NCI-H774 (cell line): ENCODE results near the gene HIVEP3.

Source experiments
- DNase-seq: peaks from one replicate; lab custom pipeline; 2025; lab: John Stamatoyannopoulos, UW

The HIVEP3 gene

DNA sequence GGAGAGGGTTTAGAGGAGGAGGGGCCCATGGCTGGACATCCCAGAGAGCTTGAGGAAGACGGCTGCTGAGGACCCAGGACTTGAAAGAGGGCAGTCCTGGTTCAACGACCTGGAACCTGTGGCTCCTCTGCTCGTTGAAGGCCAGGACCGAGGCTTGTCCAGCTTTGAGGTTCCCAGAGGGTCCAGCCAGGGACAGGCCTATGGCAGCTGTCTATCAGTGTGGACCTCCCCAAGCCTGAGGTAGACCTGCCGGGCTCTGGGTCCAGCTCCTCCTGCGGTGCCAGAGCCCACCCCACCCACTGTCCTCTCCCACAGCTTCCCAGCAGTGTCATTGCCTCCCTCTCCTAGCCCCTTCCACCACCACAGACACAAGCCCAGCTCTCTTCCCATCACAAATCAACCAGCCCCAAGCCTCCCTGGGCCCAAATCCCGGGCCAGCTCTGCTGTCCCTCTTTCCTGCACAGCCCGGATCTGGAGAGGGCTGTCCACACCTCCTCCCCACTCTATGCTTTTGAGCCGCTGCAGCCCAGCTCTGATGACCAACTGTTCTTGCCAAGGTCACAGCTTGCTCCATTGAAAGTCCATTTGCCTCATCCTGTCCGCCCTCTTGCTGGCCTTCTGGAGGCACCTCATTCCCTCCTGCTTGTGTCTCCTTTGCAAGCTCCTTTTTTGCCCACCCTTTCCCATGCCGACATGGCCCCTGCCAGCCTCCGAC is 385.5 kb downstream of the HIVEP3 start:
- no peak for DNase-seq

DNA sequence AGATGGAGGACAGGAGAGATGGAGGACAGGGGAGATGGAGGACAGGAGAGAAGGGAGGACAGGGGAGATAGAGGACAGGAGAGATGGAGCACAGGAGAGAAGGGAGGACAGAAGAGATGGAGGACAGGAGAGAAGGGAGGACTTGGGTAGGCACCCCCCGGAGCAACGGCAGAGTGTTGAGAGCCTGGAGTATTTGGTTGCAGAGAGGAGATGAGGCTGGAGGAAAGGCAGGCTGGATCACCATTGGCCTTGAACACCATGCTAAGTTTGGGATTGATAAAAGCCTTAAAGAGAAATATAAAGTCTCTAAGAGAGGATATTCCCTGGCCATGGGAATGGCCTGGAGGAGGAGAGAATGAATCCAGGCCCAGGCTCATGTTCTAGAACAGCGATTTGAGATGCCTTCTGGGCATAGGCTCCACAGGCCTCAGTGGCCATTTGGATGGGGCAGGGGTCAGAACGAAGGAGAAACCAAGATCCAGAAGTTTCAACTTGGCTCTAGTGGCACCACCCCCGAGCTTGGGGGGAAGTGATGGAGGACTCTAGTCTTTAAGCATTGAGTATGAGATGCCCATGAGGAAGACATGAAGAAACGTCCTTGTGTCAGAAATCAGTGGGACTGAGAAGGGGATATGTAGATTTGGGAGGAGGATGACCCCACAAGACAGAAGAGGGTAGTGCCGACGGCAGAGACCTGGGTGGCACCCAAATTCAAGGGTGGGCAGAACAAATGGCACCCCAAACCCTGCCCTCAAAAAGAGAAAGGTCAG is 386.3 kb downstream of the HIVEP3 start:
- no peak for DNase-seq

DNA sequence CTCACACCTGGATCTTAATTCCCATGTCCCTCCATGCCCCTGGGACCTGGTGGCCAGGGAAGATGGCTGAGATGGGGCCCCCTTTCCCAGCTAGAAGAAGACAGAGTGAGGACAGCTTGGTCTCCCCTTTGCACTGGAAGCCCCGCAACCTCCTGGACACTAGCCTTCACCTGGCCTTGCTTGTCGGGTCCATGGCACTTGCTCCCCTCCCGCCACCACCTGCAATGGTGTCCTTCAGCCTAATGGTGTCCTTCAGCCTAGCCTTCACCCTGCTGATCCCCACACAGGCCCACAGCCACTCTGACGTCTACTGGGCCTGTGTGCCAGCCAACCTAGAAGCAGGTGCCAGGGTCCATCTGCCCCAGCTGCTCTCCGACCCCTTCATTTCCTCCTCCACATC is 388.3 kb downstream of the HIVEP3 start:
- DNase-seq: no peak

DNA sequence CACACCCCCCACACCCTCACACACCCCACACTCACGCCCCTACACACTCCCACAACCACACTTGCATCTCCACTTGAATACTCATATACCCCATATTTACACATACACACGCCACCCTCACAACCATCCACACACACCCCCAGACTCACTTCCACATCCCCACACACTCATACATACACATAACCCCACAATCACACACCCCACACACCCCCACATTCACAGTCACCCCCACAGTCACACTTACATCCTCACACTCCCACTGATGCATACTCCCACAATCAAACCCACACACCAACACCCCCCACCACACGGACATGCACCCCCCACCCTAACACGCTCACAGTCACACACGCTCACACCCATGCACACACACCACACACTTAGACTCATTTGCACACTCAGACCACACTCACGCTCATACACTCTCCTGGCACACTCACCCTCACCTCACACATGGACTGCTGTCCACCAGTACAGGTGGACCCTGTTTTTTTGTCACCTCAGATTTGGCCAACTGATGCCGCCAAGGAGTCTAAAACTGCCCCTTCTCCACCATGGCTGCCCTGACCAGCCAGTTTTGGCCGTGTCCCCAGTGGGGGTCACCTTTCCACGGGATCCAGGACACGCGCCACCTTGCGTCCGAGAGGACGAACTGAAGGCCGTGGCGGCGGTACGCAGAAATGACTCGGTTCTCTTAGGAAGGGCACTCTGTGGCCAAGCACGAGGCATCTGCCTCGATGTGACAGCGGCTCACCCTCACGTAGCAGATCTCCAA is 388.9 kb downstream of the HIVEP3 start:
- DNase-seq: no peak

DNA sequence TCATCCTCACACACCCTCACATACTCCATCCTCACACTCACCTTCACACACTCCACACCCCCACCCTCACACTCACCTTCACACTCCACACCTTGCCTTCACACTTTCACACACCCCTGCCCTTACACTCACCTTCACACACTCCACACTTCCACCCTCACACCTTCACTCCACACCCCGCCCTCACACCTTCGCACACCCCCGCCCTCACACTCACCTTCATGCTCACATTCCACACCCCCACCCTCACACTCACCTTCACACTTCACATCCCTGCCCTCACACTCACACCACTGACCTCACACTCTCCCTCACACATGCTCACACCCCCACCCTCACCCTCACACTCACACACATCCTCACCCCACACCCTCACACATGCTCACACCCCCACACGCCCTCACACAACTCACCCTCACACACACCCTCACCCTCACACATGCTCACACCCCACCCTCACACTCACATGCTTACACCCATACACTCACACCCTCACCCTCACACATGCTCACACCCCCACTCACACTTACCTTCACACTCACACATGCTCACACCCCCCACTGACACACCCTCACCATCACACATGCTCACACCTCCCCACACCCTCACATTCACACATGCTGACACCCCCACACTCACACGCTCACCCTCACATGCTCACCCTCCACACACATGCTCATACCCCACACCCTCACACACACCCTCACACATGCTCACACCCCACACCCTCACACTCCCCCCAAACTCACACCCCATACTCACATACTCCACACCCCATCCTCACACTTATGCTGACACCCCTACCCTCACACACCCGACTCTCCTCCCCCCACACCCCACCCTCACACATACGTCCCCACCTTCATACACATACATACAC is 389.8 kb downstream of the HIVEP3 start:
- DNase-seq: no peak

DNA sequence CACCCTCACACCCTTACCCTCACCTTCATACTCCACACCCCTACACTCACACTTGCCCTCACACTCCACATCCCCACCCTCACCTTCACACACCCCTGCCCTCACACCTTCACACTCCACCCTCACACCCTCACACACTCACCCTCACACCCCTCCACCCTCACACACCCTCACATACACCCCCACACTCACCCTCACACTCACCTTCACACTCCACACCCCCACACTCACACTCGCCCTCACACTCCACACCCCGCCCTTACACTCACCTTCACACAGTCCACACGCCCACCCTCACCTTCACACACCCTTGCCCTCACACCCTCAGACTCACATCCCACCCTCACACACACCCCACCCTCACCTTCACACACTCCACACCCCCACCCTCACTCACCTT is 390.6 kb downstream of the HIVEP3 start:
- no peak for DNase-seq

DNA sequence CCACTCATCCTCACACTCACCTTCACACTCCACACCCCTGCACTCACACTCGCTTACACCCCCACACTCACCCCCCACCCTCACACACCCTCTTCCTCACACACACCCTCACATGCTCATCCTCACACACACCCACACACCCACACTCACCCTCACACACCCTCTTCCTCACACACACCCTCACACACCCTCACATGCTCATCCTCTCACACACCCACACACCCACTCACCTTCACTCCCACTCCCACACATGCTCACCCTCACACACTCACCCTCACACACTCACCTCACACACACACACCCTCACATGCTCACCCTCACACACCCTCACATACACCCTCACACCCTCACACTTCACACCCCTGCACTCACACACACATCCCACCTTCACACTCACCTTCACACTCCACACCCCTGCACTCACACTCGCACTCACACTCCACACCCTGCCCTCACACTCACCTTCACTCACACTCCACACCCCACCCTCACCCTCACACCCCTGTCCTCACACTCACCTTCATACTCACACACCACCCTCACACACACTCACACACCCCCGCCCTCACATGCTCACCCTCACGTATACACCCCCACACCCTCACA is 391.7 kb downstream of the HIVEP3 start:
- DNase-seq: no peak

DNA sequence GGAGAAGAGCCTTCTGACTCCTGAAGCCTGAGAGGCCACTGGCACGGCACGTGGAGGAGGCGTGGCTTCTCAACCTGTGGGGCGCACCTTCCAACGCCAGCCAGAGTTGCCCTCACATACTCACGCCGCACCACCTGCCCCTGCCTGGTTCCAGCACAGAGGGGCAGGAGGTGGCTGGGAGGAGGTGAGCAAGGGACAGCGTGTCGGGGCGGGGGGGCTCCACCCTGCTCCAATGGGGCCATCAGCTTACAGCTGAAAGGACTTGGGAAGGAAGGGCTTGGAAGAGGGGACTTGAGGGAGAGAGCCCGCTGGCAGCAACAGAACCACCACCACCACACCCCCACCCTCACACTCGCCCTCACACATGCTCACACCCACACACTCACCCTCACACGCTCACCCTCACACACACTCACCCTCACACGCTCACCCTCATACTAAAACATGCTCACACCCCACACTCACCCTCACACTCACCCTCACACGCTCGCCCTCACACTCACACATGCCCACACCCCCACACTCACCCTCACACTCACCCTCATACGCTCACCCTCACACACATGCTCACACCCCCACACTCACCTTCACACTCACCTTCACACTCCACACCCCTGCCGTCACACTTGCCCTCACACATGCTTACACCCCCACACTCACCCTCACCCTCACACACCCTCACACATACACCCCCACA is 392.7 kb downstream of the HIVEP3 start:
- DNase-seq: no peak

DNA sequence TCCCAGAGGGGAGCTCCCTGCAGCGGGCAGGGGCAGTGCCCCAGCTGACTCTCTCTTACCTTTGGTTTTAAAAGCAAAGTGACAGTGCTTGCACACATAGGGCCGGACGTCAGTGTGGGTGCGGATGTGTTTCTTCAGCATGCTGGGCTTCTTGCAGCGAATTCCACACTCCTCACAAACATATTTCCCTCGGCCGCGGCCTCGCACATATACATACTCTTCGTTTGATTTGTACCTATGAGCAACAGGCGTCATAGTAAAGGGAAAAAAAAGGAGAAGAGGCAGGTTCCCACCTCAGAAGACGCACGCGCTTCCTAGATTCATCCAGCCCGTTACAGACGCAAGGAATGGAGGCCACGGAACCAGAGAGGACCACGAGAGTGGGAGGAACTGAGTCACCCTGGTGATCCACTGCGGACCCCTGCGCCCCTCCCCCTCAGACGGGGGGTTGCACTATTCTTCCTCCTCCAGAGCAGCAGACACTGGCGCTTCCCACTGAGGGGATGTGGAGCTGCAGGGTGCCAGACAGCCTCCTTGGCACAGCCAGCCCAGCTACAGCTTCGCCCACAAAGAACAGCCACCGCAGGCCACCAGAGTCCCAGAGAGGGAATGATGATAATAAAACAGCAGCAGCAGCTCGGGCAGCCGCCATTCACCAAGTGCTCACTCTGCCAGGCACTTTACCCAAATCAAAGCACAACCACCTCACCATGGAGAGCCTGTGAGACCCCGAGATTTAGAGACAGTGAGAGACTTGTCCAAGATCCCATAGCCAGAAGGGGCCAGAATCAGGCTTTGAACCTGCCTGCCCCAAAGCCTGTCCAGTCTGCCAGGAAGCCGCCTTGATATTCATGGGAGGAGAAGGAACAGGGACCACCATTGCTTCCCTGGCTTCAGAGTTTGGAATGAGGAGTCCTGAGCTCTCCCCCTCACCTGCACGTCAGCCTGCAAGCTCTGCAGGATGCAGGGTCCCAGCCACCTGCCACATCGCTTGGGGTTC is 393.7 kb downstream of the HIVEP3 start:
- DNase-seq: no peak

DNA sequence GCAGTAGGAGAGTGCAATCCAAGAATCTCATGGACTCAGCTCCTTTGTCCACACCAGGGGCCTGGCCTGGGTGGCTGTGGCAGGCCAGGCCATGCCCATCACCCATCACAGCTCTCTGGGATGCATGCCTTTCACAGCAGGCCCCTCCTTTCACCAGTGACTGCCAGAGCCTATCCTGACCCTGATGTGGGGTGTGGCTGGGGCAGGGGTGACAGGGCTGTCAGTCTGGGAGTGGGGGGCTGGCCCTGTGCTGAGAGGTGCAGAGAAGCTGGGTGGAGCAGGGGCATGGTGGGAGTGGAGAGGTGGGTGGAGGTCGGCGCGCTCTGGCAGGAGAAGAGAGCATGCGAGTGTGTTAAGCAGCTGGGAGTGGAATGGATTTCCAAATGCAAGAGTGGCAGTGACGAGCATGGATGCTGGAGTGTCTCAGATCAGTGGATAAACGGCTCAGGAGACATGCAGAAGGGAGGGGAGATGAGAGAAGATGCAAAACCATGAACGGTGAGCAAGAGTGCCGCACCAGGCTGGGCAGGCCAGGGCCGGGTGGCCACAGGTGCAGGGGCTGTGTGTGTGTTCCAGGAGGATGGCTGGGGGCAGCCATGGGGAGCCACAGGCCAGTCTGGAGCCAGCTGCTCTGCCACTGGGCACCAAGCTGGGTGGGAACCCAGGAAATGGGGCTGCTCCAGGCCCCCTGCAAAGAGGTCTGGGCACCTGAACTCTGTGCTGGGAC is 394.6 kb downstream of the HIVEP3 start:
- no peak for DNase-seq

DNA sequence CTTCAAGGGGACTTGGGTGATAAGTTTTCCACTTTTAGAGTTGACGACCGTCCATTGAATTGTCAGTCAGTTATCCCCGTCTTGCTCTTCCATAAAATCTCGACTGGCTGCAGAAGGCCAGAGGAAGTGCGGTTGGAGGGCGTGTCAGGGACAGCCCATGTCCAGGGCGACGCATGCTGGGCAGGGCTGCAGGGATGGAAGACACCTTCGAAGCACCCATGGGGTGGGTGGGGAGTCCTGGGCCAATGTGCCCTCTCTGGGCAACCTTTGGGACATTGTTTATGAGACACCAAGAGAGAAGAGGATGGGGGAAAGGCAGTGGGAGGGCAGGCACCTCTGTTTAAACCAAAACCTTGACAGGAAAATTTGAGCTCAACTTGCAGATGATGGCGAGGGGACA is 395.7 kb downstream of the HIVEP3 start:
- no peak for DNase-seq

DNA sequence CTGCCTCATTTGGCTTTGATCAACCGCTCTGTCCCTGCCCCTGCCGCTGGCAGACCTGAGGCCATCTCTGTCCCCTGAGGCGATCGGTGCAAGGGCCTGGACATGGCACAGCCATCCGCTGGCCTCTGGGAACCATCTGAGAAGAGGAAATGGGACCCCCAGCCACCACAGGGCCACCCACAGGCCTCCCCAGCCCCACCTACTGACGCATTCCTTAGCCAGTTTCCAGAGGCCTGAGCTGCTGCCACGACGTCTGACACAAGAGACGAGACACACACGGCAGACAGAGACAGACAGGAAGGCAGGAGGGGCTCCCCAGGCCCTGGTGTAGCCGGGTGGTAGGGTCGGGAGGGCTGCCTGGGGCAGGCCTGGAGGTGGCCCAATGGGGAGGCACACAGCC is 397.0 kb downstream of the HIVEP3 start:
- no peak for DNase-seq

DNA sequence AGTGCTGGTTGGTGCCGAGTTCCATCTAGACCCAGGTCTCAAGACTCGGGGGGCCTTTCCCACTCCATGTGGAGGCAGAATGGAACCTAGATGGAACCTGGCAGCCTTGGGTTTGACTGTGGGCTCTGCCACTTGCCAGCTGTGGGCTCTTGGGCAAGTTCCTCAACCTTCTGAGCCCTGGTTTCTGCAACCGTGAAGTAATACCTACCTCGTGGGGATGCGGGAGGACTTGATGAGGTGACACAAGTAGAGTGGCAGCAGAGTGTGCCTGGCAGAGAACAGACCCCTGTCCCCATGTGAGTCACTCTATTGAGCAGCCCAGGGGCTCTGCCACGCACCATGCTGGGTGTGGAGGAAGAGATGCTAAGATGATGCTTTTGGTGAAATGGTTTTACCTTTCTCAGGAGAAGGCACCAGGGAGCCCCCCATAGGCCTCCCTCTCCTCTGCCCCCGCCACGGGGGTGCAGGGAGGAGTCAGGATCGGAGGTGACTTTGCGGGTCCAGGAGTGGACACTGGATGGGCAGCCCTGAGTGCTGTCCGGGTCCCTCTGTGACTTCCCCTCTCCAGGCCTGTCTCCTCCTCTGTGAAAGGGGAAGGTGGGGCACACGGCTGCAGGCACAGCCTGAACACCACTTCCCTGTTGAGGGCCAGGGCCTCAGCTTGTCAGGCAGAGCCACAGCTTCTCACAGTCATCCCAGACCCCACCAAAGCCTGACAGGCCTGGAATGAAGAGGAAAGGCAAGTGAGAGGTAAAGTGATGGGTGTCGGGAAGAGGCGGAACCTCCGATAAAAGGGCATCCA is 397.6 kb downstream of the HIVEP3 start:
- no peak for DNase-seq

DNA sequence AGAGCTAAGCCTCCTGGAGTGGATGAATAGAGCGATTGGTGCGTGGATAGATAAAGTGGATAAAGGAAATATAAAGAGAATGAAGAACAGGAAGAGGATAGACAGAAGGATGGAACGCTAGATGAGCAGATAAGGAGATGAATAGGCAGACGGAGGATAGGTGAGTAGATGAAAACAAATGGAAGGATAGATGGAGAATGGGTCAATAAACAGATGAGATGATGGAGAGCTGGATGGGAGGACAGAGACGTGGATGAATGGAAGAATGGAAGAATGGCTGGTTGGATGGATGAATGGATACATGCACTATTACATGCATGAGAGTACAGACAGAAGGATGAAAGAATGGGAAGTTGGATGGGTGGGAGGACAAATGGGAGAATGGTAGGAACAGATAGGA is 399.1 kb downstream of the HIVEP3 start:
- DNase-seq: no peak

DNA sequence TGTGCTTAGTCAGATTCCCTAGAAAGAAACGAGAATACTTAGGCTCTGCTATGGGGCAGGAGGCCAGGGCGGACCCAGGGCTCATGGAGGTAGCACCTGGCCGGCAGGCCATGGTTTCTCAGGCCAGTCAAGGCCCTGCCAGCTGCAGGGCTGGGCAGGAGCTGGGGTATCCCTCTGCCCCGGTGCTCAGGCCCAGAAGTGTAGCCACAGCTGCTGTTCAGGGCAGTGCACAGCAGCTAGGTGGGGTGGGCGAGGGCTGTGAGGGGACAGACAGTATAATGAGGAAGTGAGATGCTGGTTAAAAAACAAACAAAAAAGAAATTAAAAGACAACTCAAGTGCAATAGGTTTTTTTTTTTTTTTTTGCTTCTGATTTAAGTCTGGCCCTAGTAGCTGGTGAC is 400.3 kb downstream of the HIVEP3 start:
- DNase-seq: no peak

DNA sequence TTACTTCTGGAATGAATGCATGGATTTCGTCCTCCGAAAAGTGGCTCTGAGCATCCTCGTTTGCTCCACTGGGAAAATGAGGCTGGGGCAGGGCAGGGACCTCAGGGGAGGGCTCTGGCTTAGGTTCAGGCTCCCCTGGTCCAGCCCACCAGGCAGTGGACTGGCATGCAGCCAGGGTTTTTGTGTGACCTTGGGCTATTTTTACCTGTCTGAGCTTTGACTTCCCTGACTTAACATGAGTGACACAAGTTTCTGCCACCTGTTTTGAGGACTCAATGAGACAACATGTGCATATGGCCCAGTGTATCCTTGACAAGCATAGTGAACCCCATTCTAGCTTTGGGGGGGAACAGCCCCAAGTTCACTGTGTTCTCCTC is 401.7 kb downstream of the HIVEP3 start:
- DNase-seq: no peak

DNA sequence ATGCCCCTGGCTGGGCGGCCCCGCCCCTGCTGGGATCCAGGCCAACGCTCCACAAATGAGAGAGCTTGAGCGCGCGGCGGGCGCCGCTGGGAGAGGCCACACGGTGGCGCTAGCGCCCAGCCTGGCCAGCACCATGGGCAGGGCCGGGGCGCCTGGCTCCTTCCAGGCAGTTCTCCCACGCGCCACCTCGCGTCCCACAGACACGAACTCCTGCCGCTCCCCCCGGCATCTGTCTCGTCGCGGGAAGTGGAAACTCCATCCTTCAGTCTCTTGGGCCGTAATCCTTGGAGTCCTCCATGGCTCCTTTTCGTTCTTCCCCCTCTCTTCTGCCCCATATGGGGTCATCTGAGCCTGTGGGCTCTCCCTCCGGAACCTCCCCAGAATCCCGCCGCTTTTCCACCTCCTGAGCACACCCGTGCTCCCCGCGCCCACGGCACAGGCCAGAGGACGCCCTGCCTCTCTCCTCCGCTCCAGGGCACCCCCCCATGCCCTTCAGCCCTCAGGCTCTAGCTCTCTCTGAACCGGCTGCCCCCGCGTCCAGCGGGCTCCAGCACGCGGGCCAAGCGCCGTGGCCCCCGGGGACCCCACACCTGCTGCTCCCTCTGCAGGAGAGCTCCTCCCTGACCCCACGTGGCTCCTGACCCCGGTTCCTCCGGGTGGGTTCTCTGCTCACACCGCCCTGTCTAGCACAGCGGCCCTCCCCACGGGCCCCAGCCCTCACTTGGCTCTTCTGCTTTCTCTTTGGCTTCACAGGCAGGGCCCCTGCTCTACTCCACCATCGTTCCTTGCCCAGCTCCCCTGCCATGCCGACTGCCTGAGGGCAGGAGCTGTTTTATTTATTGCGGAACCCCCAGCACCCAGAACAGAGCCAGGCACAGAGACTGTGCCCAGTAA is 402.3 kb downstream of the HIVEP3 start:
- DNase-seq: peak; percentile 91
